Breast epithelium (tissue), 4 donors: ENCODE measurements around the gene GLCE. TPM values are rescaled to one million over a fixed set of nuclear protein-coding genes. Genes with fewer than 3 reads are reported as not detected.

ENCODE experiments used
- DNase-seq, 2 donors: peaks; one replicate each; pipeline ENCODE4 v3.0.0-alpha.2; 2019; ENCODE audit warnings: low spot score in 2 of 2
- H3K27ac ChIP-seq, 2 donors: fragments of 200-600 bp; sonication (generic) in 1 of 2; one replicate each; pipeline ENCODE4 v1.5.1; 2016 to 2019; ENCODE audit warnings: mild to moderate bottlenecking in 1 of 2
- H3K27me3 ChIP-seq, 2 donors: fragments of 200-600 bp; sonication (generic) in 1 of 2; one replicate each; pipeline versions ENCODE4 v1.5.1 to v1.6.0; 2017 to 2019; ENCODE audit warnings: control low read depth in 1 of 2, mild to moderate bottlenecking in 1 of 2
- H3K36me3 ChIP-seq: fragments of 200-600 bp; one replicate; pipeline ENCODE4 v1.5.1; 2019
- H3K4me1 ChIP-seq, 2 donors: fragments of 200-600 bp; sonication (generic); one replicate each; pipeline ENCODE4 v1.5.1; 2016 to 2019; ENCODE audit warnings: control low read depth in 1 of 2
- H3K4me3 ChIP-seq, 3 donors: fragments of 200-600 bp; sonication (generic); 1 replicate in 2 of 3; 2 replicates in 1 of 3; pipeline ENCODE4 v1.5.1; 2016 to 2019; ENCODE audit warnings: mild to moderate bottlenecking in 3 of 3, moderate library complexity in 2 of 3
- H3K9me3 ChIP-seq, 2 donors: fragments of 200-600 bp; sonication (generic) in 1 of 2; one replicate each; pipeline ENCODE4 v1.5.1; 2016 to 2019; ENCODE audit warnings: control low read depth in 1 of 2
- POLR2A ChIP-seq: fragments of 450-650 bp; IDR thresholded peaks from one replicate; pipeline ENCODE4 v1.6.1; 2016; ENCODE audit warnings: antibody characterized with exemption, mild to moderate bottlenecking, moderate library complexity
- POLR2AphosphoS5 ChIP-seq, 3 donors: sonication (generic); formaldehyde crosslinking; IDR thresholded peaks; one replicate each; pipeline ENCODE4 v1.6.1; 2017; ENCODE audit warnings: antibody characterized with exemption in 3 of 3
- intact Hi-C: fragments of 100-400 bp; cut with DNase I; formaldehyde crosslinking; loops from one replicate; pipeline ENCODE4 v1.15.1; 2023; ENCODE audit warnings: low total_unique reads
- total RNA-seq, 3 donors: library from RNA; depleted of rRNA; stranded (reverse); fragments of >200 nt; gene quantifications; one replicate each; pipeline ENCODE4 v1.1.0, GENCODE V29; 2016
- TF ChIP-seq, protein P1 (sequence below), 3 donors: fragments of 450-650 bp; IDR thresholded peaks; one replicate each; pipeline ENCODE4 v1.5.1; 2016 to 2017; ENCODE audit warnings: antibody characterized with exemption in 3 of 3, mild to moderate bottlenecking in 3 of 3, moderate library complexity in 3 of 3

The GLCE gene
- total RNA-seq, 3 donors from 2014 or later = 15.0 to 52.2 (median 28.8) TPM

GRCh38 chr15:69320977-69321554 is 160.6 kb downstream of the GLCE start:
- Histone ChIP-seq H3K36me3 (no peaks in the 10 kb centered on the region), H3K9me3 (no peaks in the 10 kb centered on the region), H3K4me3 (no peak overlapping the region), H3K4me1 (no peaks in the 10 kb centered on the region), H3K27ac (no peak overlapping the region), H3K27me3 (no peaks in the 10 kb centered on the region)
- intact Hi-C loops = no loop called here
- no peak for DNase-seq
- TF ChIP-seq POLR2A = no peak
- TF ChIP-seq, protein P1, sequence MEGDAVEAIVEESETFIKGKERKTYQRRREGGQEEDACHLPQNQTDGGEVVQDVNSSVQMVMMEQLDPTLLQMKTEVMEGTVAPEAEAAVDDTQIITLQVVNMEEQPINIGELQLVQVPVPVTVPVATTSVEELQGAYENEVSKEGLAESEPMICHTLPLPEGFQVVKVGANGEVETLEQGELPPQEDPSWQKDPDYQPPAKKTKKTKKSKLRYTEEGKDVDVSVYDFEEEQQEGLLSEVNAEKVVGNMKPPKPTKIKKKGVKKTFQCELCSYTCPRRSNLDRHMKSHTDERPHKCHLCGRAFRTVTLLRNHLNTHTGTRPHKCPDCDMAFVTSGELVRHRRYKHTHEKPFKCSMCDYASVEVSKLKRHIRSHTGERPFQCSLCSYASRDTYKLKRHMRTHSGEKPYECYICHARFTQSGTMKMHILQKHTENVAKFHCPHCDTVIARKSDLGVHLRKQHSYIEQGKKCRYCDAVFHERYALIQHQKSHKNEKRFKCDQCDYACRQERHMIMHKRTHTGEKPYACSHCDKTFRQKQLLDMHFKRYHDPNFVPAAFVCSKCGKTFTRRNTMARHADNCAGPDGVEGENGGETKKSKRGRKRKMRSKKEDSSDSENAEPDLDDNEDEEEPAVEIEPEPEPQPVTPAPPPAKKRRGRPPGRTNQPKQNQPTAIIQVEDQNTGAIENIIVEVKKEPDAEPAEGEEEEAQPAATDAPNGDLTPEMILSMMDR (IDR thresholded peaks at IDR 0.05) = no peak
- no peak for TF ChIP-seq POLR2AphosphoS5 (IDR thresholded peaks at IDR 0.05)

Other genes starting within 250 kb of the GLCE start
- 1 to 10 TPM; 5.1 to 7.9 (median 6.1) TPM for gene SPESP1, start 230.1 kb upstream of the GLCE start, total RNA-seq
- 1 to 10 TPM; 1.0 to 2.6 (median 1.9) TPM for gene NOX5, start 145.9 kb upstream of the GLCE start, total RNA-seq
- 1 to 10 TPM in 2 of 3 donors, under 1 TPM in 1; 0.96 to 2.6 (median 2.0) TPM for gene PAQR5, start 138.3 kb downstream of the GLCE start, total RNA-seq